22Rv1 (cell line): ENCODE measurements around the gene HOXA10.

Experiments
- H3K27ac ChIP-seq: fragments of 450-650 bp; 2 replicates; pipeline ENCODE4 v1.5.1; 2017
- ZFX ChIP-seq: fragments of 450-650 bp; IDR thresholded peaks from 2 replicates; pipeline ENCODE4 v1.6.1; 2017; ENCODE audit warnings: antibody characterized with exemption, borderline replicate concordance
- TF ChIP-seq, protein P1 (sequence below): fragments of 450-650 bp; IDR thresholded peaks from 2 replicates; pipeline ENCODE4 v1.5.1; 2017; ENCODE audit warnings: mild to moderate bottlenecking

Gene HOXA10

DNA sequence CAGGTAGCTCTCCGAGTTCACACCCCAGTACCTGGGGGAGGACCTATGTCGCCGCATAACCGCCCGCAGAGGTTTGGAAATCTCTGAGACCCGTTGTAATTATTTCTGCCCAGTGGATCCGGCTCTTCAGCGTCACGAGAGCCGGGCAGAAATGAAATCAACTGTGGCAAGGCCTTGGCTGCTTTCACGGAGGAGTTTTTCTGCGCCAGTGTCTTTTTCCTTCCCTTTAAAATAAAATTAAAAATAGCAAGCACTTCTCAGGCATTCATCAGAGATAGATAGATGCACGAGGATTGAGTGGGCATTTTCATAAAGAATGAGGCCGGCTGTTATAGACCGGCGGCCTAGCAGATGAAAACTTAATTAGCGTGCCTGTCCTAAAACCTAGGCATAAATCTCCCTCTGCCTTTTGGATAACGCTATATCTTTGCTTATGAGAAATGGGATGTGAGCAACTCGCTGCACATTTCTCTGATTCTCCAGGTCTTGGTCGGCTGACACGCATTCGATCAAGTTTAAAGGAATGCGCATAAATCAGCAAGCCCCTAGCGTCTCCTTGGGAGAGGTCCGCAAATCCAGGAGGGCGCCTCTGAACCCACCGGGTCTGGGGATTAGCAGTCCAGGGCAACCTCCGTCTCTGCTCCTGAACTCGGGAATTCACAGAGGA, 19.3 kb upstream of the HOXA10 start:
- TF ChIP-seq, protein P1, sequence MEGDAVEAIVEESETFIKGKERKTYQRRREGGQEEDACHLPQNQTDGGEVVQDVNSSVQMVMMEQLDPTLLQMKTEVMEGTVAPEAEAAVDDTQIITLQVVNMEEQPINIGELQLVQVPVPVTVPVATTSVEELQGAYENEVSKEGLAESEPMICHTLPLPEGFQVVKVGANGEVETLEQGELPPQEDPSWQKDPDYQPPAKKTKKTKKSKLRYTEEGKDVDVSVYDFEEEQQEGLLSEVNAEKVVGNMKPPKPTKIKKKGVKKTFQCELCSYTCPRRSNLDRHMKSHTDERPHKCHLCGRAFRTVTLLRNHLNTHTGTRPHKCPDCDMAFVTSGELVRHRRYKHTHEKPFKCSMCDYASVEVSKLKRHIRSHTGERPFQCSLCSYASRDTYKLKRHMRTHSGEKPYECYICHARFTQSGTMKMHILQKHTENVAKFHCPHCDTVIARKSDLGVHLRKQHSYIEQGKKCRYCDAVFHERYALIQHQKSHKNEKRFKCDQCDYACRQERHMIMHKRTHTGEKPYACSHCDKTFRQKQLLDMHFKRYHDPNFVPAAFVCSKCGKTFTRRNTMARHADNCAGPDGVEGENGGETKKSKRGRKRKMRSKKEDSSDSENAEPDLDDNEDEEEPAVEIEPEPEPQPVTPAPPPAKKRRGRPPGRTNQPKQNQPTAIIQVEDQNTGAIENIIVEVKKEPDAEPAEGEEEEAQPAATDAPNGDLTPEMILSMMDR: no peak
- no peak for TF ChIP-seq ZFX
- no peak overlapping the region for H3K27ac ChIP-seq

DNA sequence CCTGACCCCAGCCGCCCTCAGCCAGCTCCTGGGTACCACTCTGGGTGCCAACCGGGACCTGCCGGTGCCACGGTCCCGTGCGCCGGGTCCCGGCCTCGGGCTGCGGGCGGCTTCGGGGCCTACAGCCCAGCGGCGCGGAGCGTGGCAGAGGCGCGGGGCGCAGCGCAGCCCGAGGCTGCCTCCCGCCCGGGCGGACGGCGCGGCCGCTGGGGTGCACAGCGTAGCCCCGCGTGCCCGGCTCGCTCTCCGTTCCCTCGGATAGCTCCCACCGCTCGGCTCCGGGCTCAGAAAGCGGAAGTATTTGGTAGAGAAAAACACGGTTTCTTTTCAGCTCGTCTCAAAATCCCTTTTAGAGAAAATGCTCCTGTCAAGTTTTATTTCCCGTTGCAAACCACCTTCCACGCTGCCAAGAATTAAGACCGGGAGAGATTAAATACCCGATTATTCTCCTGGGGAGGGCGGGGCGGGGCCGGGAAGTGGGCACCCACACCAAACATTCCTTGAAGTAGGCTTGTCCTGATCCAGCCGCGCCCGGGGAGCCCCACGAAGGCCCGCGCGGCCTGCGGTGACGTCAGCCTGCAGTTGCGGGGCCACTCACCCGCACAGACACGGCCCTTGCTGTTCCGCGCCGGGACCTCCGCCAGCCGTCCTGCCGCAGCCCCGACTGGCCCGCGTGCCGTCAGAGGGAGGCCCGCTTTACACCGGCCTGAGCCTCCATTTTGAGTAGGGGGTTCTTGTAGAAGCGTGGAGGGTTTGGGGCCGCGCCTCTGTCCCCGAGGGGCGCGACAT, 18.6 kb upstream of the HOXA10 start:
- no peak overlapping the region for H3K27ac ChIP-seq
- TF ChIP-seq, protein P1: no peak
- TF ChIP-seq ZFX: no peak

DNA sequence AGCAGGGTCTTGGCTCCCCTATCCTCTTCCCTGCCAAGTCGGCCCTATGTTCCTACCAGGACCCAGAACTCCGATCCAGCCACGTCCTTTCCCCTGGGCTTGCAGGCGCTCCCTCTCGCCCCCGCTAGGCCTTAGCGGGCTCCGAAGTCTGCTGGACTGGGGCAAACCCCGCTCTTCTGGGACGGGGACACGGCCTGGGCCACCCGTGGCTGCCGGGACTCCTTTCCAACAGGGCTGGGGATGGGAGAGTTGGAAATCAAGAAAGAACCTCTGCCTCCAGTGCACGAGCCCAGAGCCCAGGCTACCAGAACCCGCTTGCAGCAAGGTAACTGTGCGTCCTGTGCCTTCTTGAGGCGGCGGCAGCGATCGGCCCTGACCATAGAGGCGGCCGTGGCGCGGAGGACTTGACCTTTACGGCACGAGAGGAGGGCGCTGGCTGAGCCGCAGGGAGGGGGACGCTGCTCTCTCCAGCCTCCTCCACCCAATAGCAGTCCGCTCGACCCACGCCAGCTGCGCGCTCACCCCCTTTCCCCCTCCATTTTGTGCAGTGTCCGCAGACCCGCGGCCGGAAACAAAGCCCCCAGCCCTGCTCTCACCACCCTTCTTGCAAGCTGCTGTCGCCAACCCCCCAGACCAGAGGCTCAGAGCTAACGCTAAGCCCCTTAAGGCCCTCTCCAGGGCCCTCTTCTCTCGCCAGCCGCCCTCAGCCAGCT, 17.9 kb upstream of the HOXA10 start:
- TF ChIP-seq, protein P1: no peak
- TF ChIP-seq ZFX: no peak

DNA sequence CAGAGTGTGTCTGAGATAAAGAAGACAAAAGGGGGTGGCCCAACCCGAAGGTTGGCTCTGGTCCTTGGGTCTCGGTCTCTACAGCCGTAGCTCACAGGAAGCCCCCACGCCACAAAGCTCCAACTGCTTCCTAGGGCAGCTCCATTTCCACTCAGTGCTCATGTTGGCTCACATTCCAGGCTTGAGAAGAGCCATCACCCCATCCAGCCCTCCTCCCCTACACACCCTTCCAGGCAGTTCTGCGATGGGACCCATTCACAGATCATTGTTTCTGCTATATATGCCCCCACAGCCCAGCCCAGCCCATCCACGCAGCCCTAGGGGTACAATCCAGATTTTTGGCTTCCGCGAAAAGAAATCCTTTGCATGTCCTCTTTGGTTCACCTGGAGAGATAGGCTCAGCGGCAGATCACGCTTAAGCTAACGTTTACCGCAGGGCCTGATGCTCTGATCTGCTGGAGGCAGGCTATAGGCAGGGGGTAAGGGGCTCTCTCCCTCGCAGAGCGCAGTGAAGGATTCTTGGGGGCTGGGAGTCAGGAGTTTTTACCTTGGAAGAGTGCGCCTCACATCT, 17.1 kb upstream of the HOXA10 start:
- no peak for TF ChIP-seq ZFX
- TF ChIP-seq, protein P1: no peak
- H3K27ac ChIP-seq: no peak overlapping the region

More for the DNA sequence above, 17.9 kb upstream of the HOXA10 start:
- no peak overlapping the region for H3K27ac ChIP-seq

DNA sequence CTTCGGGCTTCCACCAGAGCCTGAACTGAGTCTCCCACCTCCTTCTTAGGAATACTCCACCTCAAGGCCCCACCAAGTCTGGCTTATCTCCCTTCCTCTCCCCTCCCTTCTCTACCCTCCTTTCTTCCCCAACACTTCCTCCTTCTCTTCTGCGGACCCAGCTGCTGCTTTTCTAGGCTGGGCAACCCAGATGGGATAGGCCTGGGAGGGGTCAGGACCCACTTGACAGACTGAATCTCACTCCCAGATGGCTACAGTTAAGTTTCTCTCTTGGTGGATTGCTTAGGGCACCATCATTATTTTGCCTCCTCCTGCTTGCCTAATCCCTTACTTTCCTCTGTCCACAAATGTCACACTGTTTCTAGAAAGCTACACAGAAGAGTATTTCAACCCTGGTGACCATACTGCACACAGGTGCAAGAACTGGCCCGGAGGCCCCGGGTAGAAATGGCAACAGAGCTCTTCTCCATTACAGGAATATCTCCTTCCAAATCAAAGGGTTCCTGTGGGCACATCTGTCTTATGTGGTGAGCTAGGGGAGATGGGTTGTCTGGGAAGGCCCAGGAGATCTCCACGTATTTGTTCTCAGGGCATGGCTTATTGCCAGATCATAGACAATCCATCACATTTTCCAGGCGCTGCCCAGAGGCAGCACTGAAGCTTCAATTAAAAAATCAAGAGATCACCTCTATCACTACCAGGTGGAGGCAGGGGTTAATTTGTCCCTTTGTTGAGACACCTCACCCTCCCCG, 16.1 kb upstream of the HOXA10 start:
- H3K27ac ChIP-seq: no peak overlapping the region
- TF ChIP-seq, protein P1: no peak

DNA sequence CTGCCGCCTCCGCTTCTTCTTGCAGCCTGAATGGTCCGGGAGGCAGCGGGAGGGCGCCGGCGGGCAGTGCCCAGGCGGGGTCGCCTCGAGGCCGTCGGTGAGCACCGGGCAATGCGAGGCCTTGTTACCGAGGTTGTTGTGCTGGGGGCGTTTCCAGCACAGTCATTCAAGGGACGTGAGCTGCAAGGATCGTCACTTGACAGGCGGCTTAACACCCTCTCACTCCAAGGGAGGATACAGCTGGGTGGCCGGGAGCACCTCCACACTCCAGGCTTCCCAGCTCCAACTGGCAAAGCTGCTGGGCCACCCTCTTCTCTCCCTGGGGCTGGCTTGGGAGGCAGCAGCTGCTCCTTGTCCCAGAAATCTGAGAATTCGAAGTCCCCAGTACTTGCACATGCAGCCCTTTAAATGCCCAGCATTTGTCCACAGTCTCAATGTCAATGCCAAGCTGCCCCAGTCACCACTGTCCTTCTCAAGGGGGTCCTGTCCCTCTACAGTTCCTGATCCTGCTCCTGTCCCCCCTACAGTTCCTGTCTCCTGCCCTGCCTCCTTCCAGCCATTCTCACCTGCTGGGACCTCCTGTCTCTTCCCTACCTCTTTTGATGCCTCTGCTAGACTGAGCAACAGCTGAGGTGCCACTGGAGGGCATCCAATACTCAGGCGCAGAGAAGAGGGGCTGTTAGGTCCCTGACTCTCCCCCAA, 15.3 kb upstream of the HOXA10 start:
- TF ChIP-seq, protein P1: no peak
- TF ChIP-seq ZFX: no peak
- H3K27ac ChIP-seq: no peak overlapping the region
